ENCODE measurements around the gene SHANK1.

DNA sequence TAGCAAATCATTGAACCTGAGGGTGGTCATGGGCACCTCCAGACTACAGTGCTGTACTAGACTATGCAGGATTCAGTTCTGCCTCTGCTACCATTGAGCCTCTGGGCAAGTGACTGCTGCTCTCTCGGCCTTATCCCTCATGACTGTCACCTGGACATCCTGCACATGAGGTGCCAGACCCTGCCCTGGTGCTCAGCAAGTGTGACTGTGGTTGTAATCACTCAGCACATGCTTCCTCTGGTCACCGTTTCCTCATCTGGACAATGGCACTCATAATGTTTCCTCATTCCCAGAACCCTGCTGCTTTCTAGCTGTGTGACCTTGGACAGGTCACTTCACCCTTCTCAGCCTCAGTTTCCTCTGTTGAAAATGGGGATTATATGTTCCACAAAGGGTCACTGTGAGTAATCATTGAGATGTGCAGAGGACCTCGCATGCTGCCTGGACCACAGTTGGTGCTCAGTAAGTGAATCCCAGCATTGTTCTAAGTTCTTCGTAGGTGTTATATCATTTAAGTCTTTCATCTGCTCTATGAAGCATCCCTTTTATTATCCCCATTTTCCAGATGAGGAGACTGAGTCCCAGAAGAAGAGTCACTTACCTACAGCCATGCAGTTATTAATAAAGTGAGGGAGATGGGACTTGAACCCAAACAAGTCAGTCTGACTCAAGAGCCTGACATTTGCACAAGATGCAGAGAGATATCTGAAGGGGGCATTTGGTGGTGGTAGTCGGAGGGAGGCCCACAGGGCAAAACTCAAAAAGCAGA lies 83.1 kb downstream of the SHANK1 start:
- TF ChIP-seq, protein P1, sequence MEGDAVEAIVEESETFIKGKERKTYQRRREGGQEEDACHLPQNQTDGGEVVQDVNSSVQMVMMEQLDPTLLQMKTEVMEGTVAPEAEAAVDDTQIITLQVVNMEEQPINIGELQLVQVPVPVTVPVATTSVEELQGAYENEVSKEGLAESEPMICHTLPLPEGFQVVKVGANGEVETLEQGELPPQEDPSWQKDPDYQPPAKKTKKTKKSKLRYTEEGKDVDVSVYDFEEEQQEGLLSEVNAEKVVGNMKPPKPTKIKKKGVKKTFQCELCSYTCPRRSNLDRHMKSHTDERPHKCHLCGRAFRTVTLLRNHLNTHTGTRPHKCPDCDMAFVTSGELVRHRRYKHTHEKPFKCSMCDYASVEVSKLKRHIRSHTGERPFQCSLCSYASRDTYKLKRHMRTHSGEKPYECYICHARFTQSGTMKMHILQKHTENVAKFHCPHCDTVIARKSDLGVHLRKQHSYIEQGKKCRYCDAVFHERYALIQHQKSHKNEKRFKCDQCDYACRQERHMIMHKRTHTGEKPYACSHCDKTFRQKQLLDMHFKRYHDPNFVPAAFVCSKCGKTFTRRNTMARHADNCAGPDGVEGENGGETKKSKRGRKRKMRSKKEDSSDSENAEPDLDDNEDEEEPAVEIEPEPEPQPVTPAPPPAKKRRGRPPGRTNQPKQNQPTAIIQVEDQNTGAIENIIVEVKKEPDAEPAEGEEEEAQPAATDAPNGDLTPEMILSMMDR (IDR thresholded peaks at IDR 0.05; ENCODE audit: insufficient read depth, low read length) = no peak
- TF ChIP-seq SPI1 (IDR thresholded peaks at IDR 0.05; ENCODE audit: borderline replicate concordance, low read depth) = no peak
- TF ChIP-seq POLR2AphosphoS5 (IDR thresholded peaks at IDR 0.05; ENCODE audit: low read depth) = no peak
- TF ChIP-seq, protein P2, sequence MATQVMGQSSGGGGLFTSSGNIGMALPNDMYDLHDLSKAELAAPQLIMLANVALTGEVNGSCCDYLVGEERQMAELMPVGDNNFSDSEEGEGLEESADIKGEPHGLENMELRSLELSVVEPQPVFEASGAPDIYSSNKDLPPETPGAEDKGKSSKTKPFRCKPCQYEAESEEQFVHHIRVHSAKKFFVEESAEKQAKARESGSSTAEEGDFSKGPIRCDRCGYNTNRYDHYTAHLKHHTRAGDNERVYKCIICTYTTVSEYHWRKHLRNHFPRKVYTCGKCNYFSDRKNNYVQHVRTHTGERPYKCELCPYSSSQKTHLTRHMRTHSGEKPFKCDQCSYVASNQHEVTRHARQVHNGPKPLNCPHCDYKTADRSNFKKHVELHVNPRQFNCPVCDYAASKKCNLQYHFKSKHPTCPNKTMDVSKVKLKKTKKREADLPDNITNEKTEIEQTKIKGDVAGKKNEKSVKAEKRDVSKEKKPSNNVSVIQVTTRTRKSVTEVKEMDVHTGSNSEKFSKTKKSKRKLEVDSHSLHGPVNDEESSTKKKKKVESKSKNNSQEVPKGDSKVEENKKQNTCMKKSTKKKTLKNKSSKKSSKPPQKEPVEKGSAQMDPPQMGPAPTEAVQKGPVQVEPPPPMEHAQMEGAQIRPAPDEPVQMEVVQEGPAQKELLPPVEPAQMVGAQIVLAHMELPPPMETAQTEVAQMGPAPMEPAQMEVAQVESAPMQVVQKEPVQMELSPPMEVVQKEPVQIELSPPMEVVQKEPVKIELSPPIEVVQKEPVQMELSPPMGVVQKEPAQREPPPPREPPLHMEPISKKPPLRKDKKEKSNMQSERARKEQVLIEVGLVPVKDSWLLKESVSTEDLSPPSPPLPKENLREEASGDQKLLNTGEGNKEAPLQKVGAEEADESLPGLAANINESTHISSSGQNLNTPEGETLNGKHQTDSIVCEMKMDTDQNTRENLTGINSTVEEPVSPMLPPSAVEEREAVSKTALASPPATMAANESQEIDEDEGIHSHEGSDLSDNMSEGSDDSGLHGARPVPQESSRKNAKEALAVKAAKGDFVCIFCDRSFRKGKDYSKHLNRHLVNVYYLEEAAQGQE (IDR thresholded peaks at IDR 0.05; ENCODE audit: insufficient replicate concordance, low read depth) = no peak
- TF ChIP-seq GABPA (IDR thresholded peaks at IDR 0.05; ENCODE audit: low read depth) = no peak

Measured in HL-60 (cell line).